ENCODE measurements around the gene VWA7. TPM values are rescaled to one million over a fixed set of nuclear protein-coding genes. Genes with fewer than 3 reads are reported as not detected.
A peak's percentile ranks its signal among the peaks of the same experiment; 100 is the strongest.

Gene VWA7
- total RNA-seq, 1 donor from 2014 or later, result 2.3 TPM

GRCh38 chr6:31732029-31732428 is 45.1 kb downstream of the VWA7 start:
- ATAC-seq (no peak), DNase-seq (ENCODE audit: low spot score) (no peak)

- ATAC-seq (no peak), DNase-seq (ENCODE audit: low spot score) (no peak)
These were observed 46.5 kb downstream of the VWA7 start for GRCh38 chr6:31730631-31731086.

- DNase-seq (ENCODE audit: low spot score), result peak; percentile 84
- peak; percentile 76 for ATAC-seq
These were observed 47.0 kb downstream of the VWA7 start for GRCh38 chr6:31729979-31730630.

GRCh38 chr6:31729515-31729978 is 47.6 kb downstream of the VWA7 start:
- DNase-seq (ENCODE audit: low spot score) (peak; percentile 93), ATAC-seq (peak; percentile 92)

- no peak for DNase-seq (ENCODE audit: low spot score)
- peak; percentile 33 for ATAC-seq
These were observed 48.2 kb downstream of the VWA7 start, which contains the start of gene DDAH2 for GRCh38 chr6:31728767-31729514. Gene DDAH2, minus strand, starts transcription at chr6:31729299. Its CDS starts 138 bp downstream, at chr6:31729161.

- DNase-seq (ENCODE audit: low spot score), result no peak
- ATAC-seq, result no peak
These were observed 49.1 kb downstream of the VWA7 start for GRCh38 chr6:31727717-31728671.

- ATAC-seq (no peak), DNase-seq (ENCODE audit: low spot score) (no peak)
These were observed 50.0 kb downstream of the VWA7 start for GRCh38 chr6:31727034-31727716.

- ATAC-seq (no peak), DNase-seq (ENCODE audit: low spot score) (no peak)
These were observed 51.4 kb downstream of the VWA7 start for GRCh38 chr6:31725502-31726350.

- no peak for DNase-seq (ENCODE audit: low spot score)
- no peak for ATAC-seq
These were observed 53.0 kb downstream of the VWA7 start for GRCh38 chr6:31723980-31724691.

GRCh38 chr6:31723245-31723979 is 53.7 kb downstream of the VWA7 start, which contains the start of gene MPIG6B:
Gene MPIG6B, plus strand, starts transcription at chr6:31723373. Its CDS starts 11 bp downstream, at chr6:31723384.
- DNase-seq (ENCODE audit: low spot score) (no peak), ATAC-seq (no peak)

- ATAC-seq, result no peak
These were observed 55.0 kb downstream of the VWA7 start for GRCh38 chr6:31722173-31722572.

GRCh38 chr6:31721351-31722020 is 55.6 kb downstream of the VWA7 start, which contains the start of gene LY6G6C:
Gene LY6G6C, minus strand, starts transcription at chr6:31721746. Its CDS starts 67 bp downstream, at chr6:31721679.
- no peak for DNase-seq (ENCODE audit: low spot score)
- no peak for ATAC-seq

More at GRCh38 chr6:31722173-31722572, 55.0 kb downstream of the VWA7 start:
- DNase-seq (ENCODE audit: low spot score), result no peak

GRCh38 chr6:31720196-31720770 is 56.8 kb downstream of the VWA7 start:
- DNase-seq (ENCODE audit: low spot score), result no peak
- ATAC-seq, result no peak

- DNase-seq (ENCODE audit: low spot score), result no peak
These were observed 58.1 kb downstream of the VWA7 start for GRCh38 chr6:31719001-31719400.

GRCh38 chr6:31718265-31718664 is 58.9 kb downstream of the VWA7 start:
- DNase-seq (ENCODE audit: low spot score), result no peak
- no peak for ATAC-seq

More at GRCh38 chr6:31719001-31719400, 58.1 kb downstream of the VWA7 start:
- ATAC-seq, result no peak

- DNase-seq (ENCODE audit: low spot score) (no peak), ATAC-seq (peak; percentile 67)
These were observed 59.5 kb downstream of the VWA7 start for GRCh38 chr6:31717499-31718222.
